GM18868 (cell line): ENCODE measurements around the gene ACTR1A.
A peak's percentile ranks its signal among the peaks of the same experiment; 100 is the strongest.
"Not testable (repeated sequence)": the region's sequence is repeated elsewhere in the genome, so short reads cannot be mapped to it uniquely, and the experiment has no call there.

Experiments used
- ATAC-seq: cut with Tn5 transposase; IDR thresholded peaks from one replicate; pipeline ENCODE4 v1.9.1; 2021; ENCODE audit warnings: mild to moderate bottlenecking, moderate library complexity; ENCODE audit not compliant: unreplicated experiment

ACTR1A gene

GRCh38 chr10:102517553-102517952 lies 15.0 kb upstream of the ACTR1A start:
- ATAC-seq = no peak

DNA sequence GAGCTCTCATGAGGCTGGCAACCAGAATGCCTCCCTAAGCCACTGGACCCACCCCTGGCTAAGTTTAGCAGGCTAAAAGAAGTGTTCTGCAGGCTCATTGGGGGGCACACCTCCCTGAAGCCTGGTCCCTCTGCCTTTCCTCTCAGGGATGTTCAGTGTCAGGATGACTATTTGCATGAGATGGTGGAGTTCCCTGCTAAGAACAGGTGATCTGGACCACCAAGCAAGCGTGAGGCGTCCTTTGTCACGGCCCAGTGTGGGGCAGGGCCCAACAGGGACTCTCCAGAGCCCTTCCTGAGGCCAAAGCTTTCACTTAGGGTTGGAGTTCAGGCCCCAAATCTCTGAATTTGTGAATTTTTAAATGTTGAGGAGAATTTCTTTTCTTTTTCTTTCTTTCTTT lies 13.2 kb upstream of the ACTR1A start:
- no peak for ATAC-seq

DNA sequence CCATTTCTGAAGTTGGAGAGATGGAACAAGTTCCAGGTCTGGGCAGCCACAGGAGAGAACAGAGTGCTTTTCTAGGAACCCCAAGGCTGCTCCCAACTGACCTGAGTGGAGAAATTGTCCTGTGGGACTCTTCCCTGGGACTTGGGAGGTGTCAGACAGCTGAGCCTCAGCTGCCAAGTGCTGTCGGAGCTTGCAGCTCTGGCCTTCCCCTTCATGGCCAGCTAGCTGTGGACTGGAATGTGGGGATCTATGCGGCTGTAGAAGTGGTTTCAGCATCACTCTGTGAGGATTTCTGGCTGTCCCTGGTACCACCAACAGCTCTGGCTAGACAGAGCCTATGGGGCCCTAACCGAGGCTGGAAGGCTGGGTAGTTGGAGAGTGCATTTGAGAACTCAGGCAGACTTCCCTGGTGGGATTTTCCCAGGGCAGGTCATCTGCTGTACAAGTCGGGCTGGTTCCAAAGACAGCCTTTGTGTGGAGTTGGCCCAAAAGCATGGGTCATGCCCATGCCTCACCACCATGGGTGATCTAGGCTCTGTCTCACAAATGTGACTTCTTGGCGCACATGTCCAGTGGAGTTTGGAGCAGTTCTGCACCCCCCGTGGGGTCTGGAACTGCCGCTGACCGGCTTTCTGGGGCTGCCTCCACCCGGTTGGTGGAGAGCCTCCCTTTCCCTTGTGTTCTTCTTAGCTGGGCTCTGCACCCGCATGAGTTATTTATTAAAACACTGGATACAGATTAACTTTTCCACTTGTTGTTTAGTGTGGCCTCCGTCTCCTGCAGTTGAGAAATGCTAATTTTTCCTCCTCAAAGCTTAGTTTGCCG lies 12.2 kb upstream of the ACTR1A start:
- ATAC-seq = no peak

DNA sequence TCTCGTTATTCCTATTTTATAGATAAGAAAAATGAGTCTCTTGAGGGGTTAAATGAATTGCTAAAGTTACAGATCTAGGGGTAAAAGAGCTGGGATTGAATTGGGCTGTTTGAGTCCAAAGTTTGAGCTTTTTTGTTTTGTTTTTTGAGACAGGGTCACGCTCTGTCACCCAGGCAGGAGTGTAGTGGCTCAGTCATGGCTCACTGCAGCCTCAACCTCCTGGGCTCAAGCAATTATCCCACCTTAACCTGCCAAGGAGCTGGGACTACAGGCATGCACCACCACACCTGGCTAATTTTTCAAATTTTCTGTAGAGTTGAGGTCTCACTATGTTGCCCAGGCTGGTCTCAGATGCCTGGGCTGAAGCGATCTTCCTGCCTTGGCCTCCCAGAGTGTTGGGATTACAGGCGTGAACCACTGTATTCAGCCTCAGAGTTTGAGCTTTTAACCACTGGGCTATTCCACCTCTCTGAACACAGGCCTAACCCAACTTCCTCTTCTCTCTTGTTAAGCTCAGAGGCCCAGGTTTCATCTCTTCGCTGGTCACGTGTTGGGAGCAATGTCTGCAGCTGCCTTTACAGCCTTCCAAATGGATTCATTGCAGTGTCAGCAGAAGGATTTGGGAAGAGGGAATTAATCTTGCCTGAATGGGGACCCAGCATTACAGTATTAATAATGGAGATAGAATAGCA lies 9.2 kb upstream of the ACTR1A start:
- peak; percentile 80 for ATAC-seq

GRCh38 chr10:102509387-102509786 lies 6.9 kb upstream of the ACTR1A start:
- ATAC-seq = no peak

- ATAC-seq = no peak
These were observed 6.0 kb upstream of the ACTR1A start for GRCh38 chr10:102508506-102508905.

DNA sequence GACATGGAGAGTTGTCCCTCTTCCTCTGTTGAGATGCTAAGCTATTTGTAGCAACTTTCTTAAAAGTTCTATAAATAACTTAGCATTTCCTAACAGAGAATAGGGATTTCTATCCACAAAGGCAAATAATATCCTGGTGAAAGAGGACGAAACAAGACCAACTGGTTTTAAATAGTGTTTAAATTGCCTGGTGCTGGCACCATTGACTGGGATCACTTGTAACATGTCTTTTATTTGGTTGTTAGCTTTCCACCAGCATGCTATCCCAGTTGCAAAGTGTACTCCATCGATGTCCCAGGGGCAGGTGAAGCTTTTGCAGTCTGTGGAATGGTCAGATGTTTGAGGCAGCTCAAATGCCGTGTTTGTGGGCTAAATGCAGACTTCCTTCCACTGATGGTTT lies 5.0 kb upstream of the ACTR1A start:
- ATAC-seq = no peak

DNA sequence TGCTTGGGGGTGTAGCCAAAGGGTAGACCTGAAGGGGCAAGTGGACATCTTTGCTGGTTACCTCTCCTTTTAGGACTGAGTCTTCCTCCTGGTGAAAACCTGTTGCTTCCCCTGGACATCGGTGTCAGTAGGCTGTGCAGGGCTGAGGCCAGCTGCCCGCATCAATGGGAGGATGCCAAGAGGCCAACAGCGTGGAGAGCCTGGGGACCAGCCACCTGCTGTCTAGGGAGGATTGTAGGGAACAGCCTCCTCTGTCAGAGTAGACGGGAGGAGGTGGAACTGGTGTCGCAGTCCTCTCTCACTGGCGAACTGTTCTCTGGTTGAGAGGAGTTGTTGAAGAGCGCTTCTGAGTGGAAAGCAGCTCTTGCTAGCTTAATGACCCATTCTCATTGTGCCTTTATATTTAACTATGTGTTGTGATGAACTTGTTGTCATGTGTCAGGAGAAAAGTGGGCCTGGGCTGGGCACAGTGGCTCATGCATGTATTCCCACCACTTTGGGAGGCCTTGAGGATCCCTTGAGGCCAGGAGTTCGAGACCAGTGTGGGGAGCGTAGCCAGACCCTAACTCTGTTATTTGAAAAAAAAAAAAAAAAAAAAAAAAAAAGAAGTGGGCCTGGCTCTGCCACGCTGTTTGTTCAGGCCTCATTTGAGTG lies 3.1 kb upstream of the ACTR1A start:
- ATAC-seq = no peak

GRCh38 chr10:102504976-102505300 lies 2.4 kb upstream of the ACTR1A start:
- no peak for ATAC-seq

DNA sequence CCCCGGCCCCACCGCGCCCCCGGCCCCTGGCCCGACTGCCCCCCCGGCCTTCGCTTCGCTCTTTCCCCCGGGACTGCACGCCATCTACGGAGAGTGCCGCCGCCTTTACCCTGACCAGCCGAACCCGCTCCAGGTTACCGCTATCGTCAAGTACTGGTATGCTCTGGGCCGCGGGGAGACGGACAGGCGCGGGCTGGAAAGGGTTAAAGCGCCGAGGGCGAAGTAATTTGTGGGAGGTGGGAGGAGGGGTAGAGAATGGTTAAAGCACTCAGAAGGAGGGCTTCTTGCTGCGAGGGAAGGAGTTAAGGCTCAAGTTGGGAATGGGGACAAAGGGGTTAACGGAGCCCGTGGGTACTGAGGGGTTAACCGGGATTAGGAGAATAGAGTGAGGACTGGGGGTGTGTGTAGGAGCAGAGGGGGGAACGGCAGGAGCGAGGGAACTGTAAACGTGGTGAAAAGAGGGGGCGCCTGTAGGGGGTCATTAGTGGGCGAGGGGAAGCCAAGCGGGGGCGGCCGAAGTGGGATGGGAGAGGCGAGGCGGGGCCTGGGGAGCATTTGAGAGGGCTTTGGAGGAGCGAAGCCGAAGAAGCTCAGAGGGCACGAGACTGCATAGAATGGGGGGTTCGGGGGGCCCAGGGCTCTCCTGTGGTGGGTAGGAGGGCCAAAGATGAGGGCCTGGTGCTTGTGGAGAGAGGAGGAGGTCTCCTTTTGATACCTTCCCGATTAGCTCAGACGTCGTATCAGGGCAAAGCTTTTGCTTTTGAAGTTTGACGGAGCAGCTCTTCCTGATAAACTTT lies 1.9 kb upstream of the ACTR1A start:
- ATAC-seq = no peak

- ATAC-seq = peak; percentile 65
These were observed 1.0 kb upstream of the ACTR1A start, which contains the start of gene SUFU for GRCh38 chr10:102503264-102504178. Gene SUFU, plus strand, starts transcription at chr10:102503972. Its CDS starts 181 bp downstream, at chr10:102504153.

DNA sequence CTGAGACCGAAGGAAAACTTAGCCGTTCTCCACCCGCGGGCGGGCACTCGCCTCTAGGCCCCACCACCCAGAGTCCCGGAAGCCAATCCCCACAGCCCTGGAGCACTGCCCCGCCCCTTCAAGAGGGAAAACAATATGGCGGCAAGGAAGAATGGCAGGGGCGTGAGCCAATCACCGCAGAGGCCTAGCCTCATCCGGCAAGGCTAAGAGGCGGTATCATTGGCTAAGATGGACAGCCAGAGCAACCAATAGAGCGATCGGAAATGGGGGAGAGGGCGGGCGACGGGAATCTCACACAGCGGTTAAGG lies 529 bp downstream of the ACTR1A start:
- peak; percentile 79 for ATAC-seq

GRCh38 chr10:102501201-102502028 lies 1.1 kb downstream of the ACTR1A start:
- no peak for ATAC-seq

- ATAC-seq = not testable (repeated sequence)
These were observed 1.8 kb downstream of the ACTR1A start for GRCh38 chr10:102500686-102501085.

GRCh38 chr10:102499356-102499755 lies 3.2 kb downstream of the ACTR1A start:
- no peak for ATAC-seq

DNA sequence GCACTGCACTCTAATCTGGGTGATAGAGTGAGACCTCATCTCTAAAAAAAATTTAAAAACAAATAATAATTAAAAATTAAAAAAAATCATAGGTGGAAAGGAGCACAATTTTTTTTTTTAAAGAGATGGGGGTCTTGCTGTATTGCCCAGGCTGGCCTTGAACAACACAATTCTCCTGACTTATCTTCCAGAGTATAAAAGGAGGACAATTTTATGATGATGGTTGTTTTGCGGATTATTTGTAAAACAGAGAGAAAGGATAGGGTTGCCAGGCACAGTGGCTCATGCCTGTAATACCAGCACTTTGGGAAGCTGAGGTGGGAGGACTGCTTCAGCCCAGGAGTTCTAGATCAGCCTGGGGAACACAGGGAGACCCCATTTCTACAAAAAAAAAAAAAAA lies 5.0 kb downstream of the ACTR1A start:
- ATAC-seq = no peak

DNA sequence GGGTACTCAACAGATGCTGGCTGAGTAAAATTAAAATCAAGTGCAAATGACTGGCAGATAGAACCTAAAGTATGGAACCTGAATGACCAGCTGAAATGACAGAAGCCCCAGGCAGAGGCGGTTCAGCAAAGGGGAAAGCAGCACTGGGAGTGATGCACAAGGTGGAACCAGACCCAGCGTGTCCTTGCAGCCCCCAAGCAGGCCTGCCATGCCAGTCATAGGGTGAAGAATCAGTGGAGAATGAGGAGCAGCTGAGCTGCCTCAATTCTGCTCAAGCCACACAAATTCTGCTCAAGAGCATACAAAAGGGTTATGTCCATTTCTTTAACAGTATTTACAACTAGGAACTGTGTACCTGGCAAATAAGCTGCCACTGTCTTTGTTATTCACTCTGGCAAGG lies 8.7 kb downstream of the ACTR1A start:
- no peak for ATAC-seq

- ATAC-seq = no peak
These were observed 9.5 kb downstream of the ACTR1A start for GRCh38 chr10:102492983-102493382.

- no peak for ATAC-seq
These were observed 10.1 kb downstream of the ACTR1A start for GRCh38 chr10:102492344-102492939.
